Lower leg skin (tissue), 4 donors: ENCODE results near the gene SRGN. TPM values are rescaled to one million over a fixed set of nuclear protein-coding genes. Genes with fewer than 3 reads are reported as not detected.

Experiments used
- DNase-seq, 2 donors: peaks; one replicate each; pipeline ENCODE4 v3.0.0-alpha.2; 2019; ENCODE audit warnings: low spot score in 2 of 2
- H3K4me3 ChIP-seq: fragments of 200-600 bp; sonication (generic); 2 replicates; pipeline ENCODE4 v1.5.1; 2017; ENCODE audit warnings: mild to moderate bottlenecking, low read depth; ENCODE audit not compliant: poor library complexity, severe bottlenecking
- POLR2A ChIP-seq, 2 donors: fragments of 450-650 bp; IDR thresholded peaks; one replicate each; pipeline ENCODE4 v1.6.1; 2016 to 2017; ENCODE audit warnings: antibody characterized with exemption in 2 of 2, mild to moderate bottlenecking in 1 of 2, moderate library complexity in 1 of 2
- WGBS, 2 donors: methylation state at CpG; one replicate each; pipeline ENCODE4 v1.1.5; 2018; 5-methylcytosine and 5-hydroxymethylcytosine counted together
- intact Hi-C: fragments of 100-400 bp; cut with DNase I; formaldehyde crosslinking; loops from one replicate; pipeline ENCODE4 v1.15.0; 2023; ENCODE audit warnings: low total_unique reads
- total RNA-seq, 4 donors: library from RNA; depleted of rRNA; stranded (reverse); fragments of >200 nt; gene quantifications; one replicate each; pipeline ENCODE4 v1.1.0, GENCODE V29; 2016
- TF ChIP-seq, protein P1 (sequence below), 3 donors: fragments of 450-650 bp; IDR thresholded peaks; one replicate each; pipeline ENCODE4 v1.5.1; 2016; ENCODE audit warnings: antibody characterized with exemption in 3 of 3, mild to moderate bottlenecking in 3 of 3, moderate library complexity in 2 of 3

Gene SRGN
- total RNA-seq, 4 donors from 2014 or later: 20.6 to 39.6 (median 24.1) TPM

DNA sequence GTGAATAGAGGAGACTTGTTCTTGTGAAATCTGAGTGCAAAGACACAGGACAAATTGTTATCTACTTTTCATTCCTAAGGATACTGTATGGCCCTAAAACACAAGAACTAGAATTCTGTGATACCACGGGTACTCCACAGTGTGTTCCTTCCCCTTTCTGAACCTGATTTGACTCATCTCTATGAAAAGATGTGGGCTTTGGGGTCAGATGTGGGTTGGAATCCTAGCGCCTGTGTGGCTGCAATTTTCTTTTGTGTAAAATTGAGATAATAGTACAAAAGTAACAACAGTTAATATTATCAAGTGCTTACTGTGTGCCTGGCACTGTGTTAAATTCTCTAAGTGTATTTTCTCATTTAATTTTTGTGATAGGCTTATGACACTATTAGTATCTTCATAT lies 8.1 kb downstream of the SRGN start:
- intact Hi-C loops: loop anchor here (10.0 kb wide), 1 partner anchor 101 kb away; no protein-coding TSS in a partner anchor
- H3K4me3 ChIP-seq: no peak overlapping the region
- 73 to 86% methylated on average over 2 of the region's 2 CpGs for WGBS, 2 donors
- no peak for DNase-seq
- TF ChIP-seq, protein P1, sequence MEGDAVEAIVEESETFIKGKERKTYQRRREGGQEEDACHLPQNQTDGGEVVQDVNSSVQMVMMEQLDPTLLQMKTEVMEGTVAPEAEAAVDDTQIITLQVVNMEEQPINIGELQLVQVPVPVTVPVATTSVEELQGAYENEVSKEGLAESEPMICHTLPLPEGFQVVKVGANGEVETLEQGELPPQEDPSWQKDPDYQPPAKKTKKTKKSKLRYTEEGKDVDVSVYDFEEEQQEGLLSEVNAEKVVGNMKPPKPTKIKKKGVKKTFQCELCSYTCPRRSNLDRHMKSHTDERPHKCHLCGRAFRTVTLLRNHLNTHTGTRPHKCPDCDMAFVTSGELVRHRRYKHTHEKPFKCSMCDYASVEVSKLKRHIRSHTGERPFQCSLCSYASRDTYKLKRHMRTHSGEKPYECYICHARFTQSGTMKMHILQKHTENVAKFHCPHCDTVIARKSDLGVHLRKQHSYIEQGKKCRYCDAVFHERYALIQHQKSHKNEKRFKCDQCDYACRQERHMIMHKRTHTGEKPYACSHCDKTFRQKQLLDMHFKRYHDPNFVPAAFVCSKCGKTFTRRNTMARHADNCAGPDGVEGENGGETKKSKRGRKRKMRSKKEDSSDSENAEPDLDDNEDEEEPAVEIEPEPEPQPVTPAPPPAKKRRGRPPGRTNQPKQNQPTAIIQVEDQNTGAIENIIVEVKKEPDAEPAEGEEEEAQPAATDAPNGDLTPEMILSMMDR (IDR thresholded peaks at IDR 0.05): no peak
- TF ChIP-seq POLR2A (IDR thresholded peaks at IDR 0.05): no peak

GRCh38 chr10:69097729-69098128 lies 9.8 kb downstream of the SRGN start:
- DNase-seq: no peak
- no peak overlapping the region for H3K4me3 ChIP-seq
- intact Hi-C loops: loop anchor here (10.0 kb wide), 1 partner anchor 103 kb away; no protein-coding TSS in a partner anchor
- 75 to 88% methylated on average over 4 of the region's 4 CpGs for WGBS, 2 donors
- no peak for TF ChIP-seq POLR2A (IDR thresholded peaks at IDR 0.05)
- TF ChIP-seq, protein P1 (IDR thresholded peaks at IDR 0.05): no peak

DNA sequence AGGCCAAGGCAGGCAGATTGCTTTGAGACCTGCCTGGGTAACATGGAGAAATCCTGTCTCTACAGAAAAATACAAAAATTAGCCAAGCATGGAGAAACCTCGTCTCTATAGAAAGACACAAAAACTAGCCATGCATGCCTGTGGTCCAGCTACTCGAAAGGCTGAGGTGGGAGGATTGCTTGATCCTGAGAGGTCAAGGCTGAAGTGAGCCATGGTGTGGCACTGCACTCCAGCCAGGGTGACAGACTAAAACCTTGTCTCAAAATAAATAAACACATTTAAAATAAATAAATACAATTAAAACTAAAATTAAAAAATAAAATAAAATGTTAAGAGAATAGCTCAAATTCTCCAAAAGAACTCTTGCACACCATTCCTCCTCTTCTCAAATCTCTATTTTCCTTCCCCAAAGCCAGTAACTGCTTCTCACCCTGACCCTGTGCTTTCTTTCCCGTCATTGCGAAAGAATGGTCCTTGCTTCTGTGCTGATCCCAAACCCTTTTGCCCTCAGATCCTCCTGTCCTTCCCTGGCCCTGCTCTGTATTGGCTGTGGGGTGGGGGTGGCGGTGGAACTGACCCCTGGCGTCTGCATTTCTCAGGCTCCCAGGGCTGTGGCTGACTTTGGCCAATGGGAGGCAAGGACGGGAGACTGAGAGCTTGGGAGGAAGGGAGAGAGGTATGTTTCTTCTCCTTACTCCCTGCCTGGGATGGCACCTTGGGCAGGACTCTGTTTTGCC lies 12.4 kb downstream of the SRGN start:
- intact Hi-C loops: loop anchor here (10.0 kb wide), 1 partner anchor 86 kb away; no protein-coding TSS in a partner anchor
- peak in 1 of 2 donors; percentile 66 for DNase-seq
- no peak for TF ChIP-seq POLR2A (IDR thresholded peaks at IDR 0.05)
- TF ChIP-seq, protein P1 (IDR thresholded peaks at IDR 0.05): no peak
- H3K4me3 ChIP-seq: no peak overlapping the region
- WGBS, 2 donors: 51 to 58% methylated on average over 7 of the region's 7 CpGs

DNA sequence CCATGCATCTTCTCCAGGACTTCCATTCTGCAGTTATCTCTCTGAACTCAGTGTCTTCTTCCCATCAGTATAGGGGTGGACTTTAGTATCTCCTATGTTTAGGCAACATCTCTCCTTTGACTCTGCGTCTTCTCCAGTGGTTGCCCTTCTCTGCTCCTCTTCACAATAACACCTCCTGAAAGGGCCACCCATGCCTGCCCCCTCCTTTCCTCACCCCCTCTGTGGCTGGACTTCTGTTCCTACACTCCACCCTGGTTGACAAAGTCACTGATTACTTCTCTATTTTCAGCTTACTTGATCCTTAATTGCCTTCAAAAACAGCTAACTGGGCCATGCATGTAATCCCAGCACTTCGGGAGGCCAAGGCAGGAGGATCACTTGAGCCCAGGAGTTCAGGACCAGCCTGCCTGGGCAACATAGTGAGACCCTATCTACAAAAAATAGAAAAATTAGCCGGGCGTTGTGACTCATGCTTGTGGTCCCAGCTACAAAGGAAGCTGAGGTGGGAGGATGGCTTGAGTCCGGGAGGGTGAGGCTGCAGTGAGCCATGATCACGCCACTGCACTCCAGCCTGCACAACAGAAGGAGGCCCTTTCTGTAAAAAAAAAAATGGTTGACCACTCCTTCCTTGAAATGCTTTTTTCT lies 13.7 kb downstream of the SRGN start:
- H3K4me3 ChIP-seq: no peak overlapping the region
- TF ChIP-seq, protein P1 (IDR thresholded peaks at IDR 0.05): no peak
- no peak for TF ChIP-seq POLR2A (IDR thresholded peaks at IDR 0.05)
- 74 to 82% methylated on average over 6 of the region's 6 CpGs for WGBS, 2 donors
- intact Hi-C loops: loop anchor here (10.0 kb wide), 1 partner anchor 87 kb away; no protein-coding TSS in a partner anchor
- peak in 1 of 2 donors; percentile 81 for DNase-seq

- TF ChIP-seq, protein P1 (IDR thresholded peaks at IDR 0.05): no peak
- no peak for TF ChIP-seq POLR2A (IDR thresholded peaks at IDR 0.05)
- no peak for DNase-seq
- WGBS, 2 donors: 78 to 88% methylated on average over 3 of the region's 3 CpGs
- intact Hi-C loops: loop anchor here (10.0 kb wide), 1 partner anchor 88 kb away; no protein-coding TSS in a partner anchor
- no peak overlapping the region for H3K4me3 ChIP-seq
Measured at GRCh38 chr10:69102440-69102839, 14.5 kb downstream of the SRGN start.
